ENCODE results near the gene SLC34A1. TPM values are rescaled to one million over a fixed set of nuclear protein-coding genes. Genes with fewer than 3 reads are reported as not detected.

SLC34A1 gene
- total RNA-seq, 1 donor from 2014 or later, result not detected

DNA sequence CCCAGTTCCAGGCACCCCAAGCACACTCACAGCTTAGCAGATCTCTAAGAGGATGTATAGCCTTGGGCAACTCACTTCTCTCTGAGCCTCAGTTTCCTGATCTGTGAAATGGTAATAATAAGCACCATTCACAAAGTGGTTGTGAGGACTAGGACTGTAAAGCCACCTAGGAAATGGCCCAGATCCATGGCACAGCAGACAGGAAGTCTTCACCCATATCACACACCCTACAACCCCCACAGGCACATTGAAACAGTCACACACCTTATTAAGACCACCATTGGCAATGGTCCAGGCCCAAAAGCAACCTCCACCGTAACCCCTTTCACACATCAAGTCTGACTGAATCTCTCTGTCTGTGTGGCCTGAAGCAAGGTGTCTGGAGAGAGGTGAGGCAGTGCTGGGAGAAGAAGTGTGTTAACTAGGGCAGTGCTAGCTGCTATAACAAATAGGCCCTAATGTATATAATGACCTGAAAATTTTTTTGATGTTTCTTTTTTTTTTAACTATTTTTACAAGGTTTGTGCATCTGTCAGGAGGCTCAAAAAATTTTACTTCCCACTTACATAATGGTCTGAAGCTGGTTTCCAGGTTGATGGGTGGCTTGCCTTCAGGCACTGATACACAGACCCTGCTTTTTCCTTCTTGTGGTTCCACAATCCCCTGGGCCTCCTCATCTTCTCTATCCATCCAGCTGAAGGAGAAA lies 28.9 kb upstream of the SLC34A1 start:
- peaks cover 3% of the 10 kb centered on the region for H4K20me1 ChIP-seq (ENCODE audit: insufficient read depth, low read length)
- peaks cover 18% of the 10 kb centered on the region for H3K4me1 ChIP-seq (ENCODE audit: insufficient read depth, low read length)
- peaks cover 6% of the 10 kb centered on the region for H3K9me3 Mint-ChIP-seq (ENCODE audit: unreplicated experiment)
- no peak for DNase-seq (ENCODE audit: low read depth)
- no peak overlapping the region for H3K27ac Mint-ChIP-seq (ENCODE audit: unreplicated experiment)
- no peaks in the 10 kb centered on the region for H3K36me3 ChIP-seq (ENCODE audit: insufficient read depth, low read length)
- no peak overlapping the region for H3K9ac ChIP-seq (ENCODE audit: low read length)
- no peak overlapping the region for H3K27ac ChIP-seq (ENCODE audit: low read depth, low read length)
- no peaks in the 10 kb centered on the region for H3K27me3 ChIP-seq (ENCODE audit: insufficient read depth, low read length)
- H3K4me3 ChIP-seq (ENCODE audit: insufficient read depth, low read depth, low read length), result no peak overlapping the region
- H3K9me3 ChIP-seq (ENCODE audit: insufficient read depth, low read depth, low read length), result no peaks in the 10 kb centered on the region
- no peak for TF ChIP-seq EZH2 (IDR thresholded peaks at IDR 0.05; ENCODE audit: insufficient read depth, low read length)
- TF ChIP-seq, protein P1, sequence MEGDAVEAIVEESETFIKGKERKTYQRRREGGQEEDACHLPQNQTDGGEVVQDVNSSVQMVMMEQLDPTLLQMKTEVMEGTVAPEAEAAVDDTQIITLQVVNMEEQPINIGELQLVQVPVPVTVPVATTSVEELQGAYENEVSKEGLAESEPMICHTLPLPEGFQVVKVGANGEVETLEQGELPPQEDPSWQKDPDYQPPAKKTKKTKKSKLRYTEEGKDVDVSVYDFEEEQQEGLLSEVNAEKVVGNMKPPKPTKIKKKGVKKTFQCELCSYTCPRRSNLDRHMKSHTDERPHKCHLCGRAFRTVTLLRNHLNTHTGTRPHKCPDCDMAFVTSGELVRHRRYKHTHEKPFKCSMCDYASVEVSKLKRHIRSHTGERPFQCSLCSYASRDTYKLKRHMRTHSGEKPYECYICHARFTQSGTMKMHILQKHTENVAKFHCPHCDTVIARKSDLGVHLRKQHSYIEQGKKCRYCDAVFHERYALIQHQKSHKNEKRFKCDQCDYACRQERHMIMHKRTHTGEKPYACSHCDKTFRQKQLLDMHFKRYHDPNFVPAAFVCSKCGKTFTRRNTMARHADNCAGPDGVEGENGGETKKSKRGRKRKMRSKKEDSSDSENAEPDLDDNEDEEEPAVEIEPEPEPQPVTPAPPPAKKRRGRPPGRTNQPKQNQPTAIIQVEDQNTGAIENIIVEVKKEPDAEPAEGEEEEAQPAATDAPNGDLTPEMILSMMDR (IDR thresholded peaks at IDR 0.05; ENCODE audit: insufficient read depth, low read depth, low read length), result no peak
- no peak overlapping the region for H3K4me2 ChIP-seq (ENCODE audit: low read length)
- H3K4me3 Mint-ChIP-seq (ENCODE audit: unreplicated experiment), result no peak overlapping the region
- peaks cover 10% of the 10 kb centered on the region for H3K79me2 ChIP-seq (ENCODE audit: insufficient read depth, low read length)
- H3K36me3 Mint-ChIP-seq (ENCODE audit: low read depth, unreplicated experiment), result peaks cover 4% of the 10 kb centered on the region
- H3K27me3 Mint-ChIP-seq (ENCODE audit: low read depth, unreplicated experiment), result peaks cover 20% of the 10 kb centered on the region
- no peak overlapping the region for H2AFZ ChIP-seq (ENCODE audit: low read depth, low read length)
- FAIRE-seq, result no peak
- H3K4me1 Mint-ChIP-seq (ENCODE audit: low read depth, unreplicated experiment), result peaks cover 20% of the 10 kb centered on the region

DNA sequence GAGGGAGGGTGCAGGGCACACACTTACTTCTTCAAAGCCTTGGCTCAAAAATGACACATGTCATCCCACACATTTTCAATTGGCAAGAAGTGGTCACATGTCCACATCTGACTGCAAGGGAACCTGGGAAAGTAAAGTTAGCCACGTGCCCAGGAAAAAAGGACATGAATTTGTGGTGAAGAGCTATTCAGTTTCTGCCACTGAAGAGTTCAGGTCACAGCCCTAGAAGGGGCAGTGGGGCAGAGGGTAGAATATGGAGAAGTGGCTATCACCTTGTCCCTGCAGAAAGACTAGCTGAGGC lies 28.4 kb upstream of the SLC34A1 start:
- Histone ChIP-seq H4K20me1 (ENCODE audit: insufficient read depth, low read length) (no peaks in the 10 kb centered on the region), H3K36me3 (ENCODE audit: insufficient read depth, low read length) (no peaks in the 10 kb centered on the region), H3K4me2 (ENCODE audit: low read length) (no peak overlapping the region), H3K4me1 (ENCODE audit: insufficient read depth, low read length) (peaks cover 13% of the 10 kb centered on the region), H3K79me2 (ENCODE audit: insufficient read depth, low read length) (peaks cover 5% of the 10 kb centered on the region), H3K4me3 (ENCODE audit: insufficient read depth, low read depth, low read length) (no peak overlapping the region), H3K9ac (ENCODE audit: low read length) (no peak overlapping the region), H3K9me3 (ENCODE audit: insufficient read depth, low read depth, low read length) (no peaks in the 10 kb centered on the region), H2AFZ (ENCODE audit: low read depth, low read length) (no peak overlapping the region), H3K27ac (ENCODE audit: low read depth, low read length) (no peak overlapping the region), H3K27me3 (ENCODE audit: insufficient read depth, low read length) (no peaks in the 10 kb centered on the region)
- no peak for FAIRE-seq
- H3K4me1 Mint-ChIP-seq (ENCODE audit: low read depth, unreplicated experiment), result peaks cover 15% of the 10 kb centered on the region
- H3K27ac Mint-ChIP-seq (ENCODE audit: unreplicated experiment), result no peak overlapping the region
- peaks cover 6% of the 10 kb centered on the region for H3K9me3 Mint-ChIP-seq (ENCODE audit: unreplicated experiment)
- DNase-seq (ENCODE audit: low read depth), result no peak
- H3K36me3 Mint-ChIP-seq (ENCODE audit: low read depth, unreplicated experiment), result peaks cover 4% of the 10 kb centered on the region
- TF ChIP-seq EZH2 (IDR thresholded peaks at IDR 0.05; ENCODE audit: insufficient read depth, low read length), result no peak
- TF ChIP-seq, protein P1 (IDR thresholded peaks at IDR 0.05; ENCODE audit: insufficient read depth, low read depth, low read length), result no peak
- no peak overlapping the region for H3K4me3 Mint-ChIP-seq (ENCODE audit: unreplicated experiment)
- H3K27me3 Mint-ChIP-seq (ENCODE audit: low read depth, unreplicated experiment), result peaks cover 23% of the 10 kb centered on the region

GRCh38 chr5:177356746-177357145 lies 27.5 kb upstream of the SLC34A1 start:
- H3K36me3 Mint-ChIP-seq (ENCODE audit: low read depth, unreplicated experiment), result peaks cover 4% of the 10 kb centered on the region
- no peak overlapping the region for H3K4me3 Mint-ChIP-seq (ENCODE audit: unreplicated experiment)

More at GRCh38 chr5:177356746-177357145, 27.5 kb upstream of the SLC34A1 start:
- H3K36me3 ChIP-seq (ENCODE audit: insufficient read depth, low read length), result no peaks in the 10 kb centered on the region
- Mint-ChIP-seq H3K9me3 (ENCODE audit: unreplicated experiment) (peaks cover 6% of the 10 kb centered on the region), H3K27ac (ENCODE audit: unreplicated experiment) (peak overlapping the region; percentile 28), H3K4me1 (ENCODE audit: low read depth, unreplicated experiment) (peaks cover 14% of the 10 kb centered on the region), H3K27me3 (ENCODE audit: low read depth, unreplicated experiment) (peaks cover 26% of the 10 kb centered on the region)
- H3K4me2 ChIP-seq (ENCODE audit: low read length), result no peak overlapping the region
- H3K9ac ChIP-seq (ENCODE audit: low read length), result no peak overlapping the region
- no peaks in the 10 kb centered on the region for H3K27me3 ChIP-seq (ENCODE audit: insufficient read depth, low read length)
- FAIRE-seq (no peak), DNase-seq (ENCODE audit: low read depth) (no peak)
- TF ChIP-seq, protein P1 (IDR thresholded peaks at IDR 0.05; ENCODE audit: insufficient read depth, low read depth, low read length), result no peak
- no peak for TF ChIP-seq EZH2 (IDR thresholded peaks at IDR 0.05; ENCODE audit: insufficient read depth, low read length)
- H3K9me3 ChIP-seq (ENCODE audit: insufficient read depth, low read depth, low read length), result no peaks in the 10 kb centered on the region
- H3K4me3 ChIP-seq (ENCODE audit: insufficient read depth, low read depth, low read length), result no peak overlapping the region
- peaks cover 12% of the 10 kb centered on the region for H3K4me1 ChIP-seq (ENCODE audit: insufficient read depth, low read length)
- no peaks in the 10 kb centered on the region for H3K79me2 ChIP-seq (ENCODE audit: insufficient read depth, low read length)
- H4K20me1 ChIP-seq (ENCODE audit: insufficient read depth, low read length), result no peaks in the 10 kb centered on the region
- no peak overlapping the region for H2AFZ ChIP-seq (ENCODE audit: low read depth, low read length)
- no peak overlapping the region for H3K27ac ChIP-seq (ENCODE audit: low read depth, low read length)

Data from astrocyte (in vitro differentiated cells and primary cell).